ENCODE results near the gene SLC6A12. TPM values are rescaled to one million over a fixed set of nuclear protein-coding genes. Genes with fewer than 3 reads are reported as not detected.

The SLC6A12 gene
- total RNA-seq, 4 donors from 2014 or later, result 0.13 TPM; not detected in 3

DNA sequence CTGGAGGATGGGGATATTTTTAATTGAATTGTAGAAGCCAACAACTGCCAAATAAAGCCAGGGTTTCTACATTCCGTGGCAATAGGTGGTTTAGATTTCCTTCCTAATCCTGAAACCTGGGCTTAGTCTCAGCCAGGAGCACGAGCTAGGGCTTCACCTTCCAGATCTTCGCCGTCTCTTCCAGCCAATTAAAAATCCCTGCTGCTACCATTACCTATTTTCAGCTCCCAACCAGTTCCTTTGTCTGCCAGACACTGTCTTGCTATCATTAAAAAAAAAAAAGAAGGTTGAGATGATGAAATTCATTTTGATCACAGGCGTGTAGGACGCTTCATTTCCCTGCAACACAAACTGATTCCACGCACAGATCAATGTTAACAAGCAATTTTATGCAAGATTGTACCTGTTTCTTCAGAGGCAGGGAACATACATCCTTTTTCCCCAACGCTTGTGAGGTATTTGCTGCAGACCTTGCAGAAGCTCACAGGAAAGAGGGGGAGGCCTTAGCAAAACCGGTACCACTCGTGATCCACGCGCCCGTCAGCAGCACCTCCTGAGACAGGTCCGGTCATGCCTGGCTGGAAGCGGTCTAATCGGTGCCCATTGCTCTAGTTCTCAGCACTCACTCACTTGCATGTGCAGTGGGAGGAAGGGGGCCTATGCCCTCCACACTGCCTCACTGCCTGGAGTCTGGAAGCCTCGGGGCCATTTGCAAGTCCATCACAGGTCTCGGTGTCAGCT lies 65.1 kb downstream of the SLC6A12 start:
- no peaks in the 10 kb centered on the region for H3K36me3 ChIP-seq
- H3K27ac ChIP-seq, result no peak overlapping the region
- DNase-seq (no peak), ATAC-seq (no peak)
- intact Hi-C loops (cut with DNase I; ENCODE audit: low total_unique reads) (no loop called here), in situ Hi-C loops (cut with MboI; ENCODE audit: low sequenced_read_pairs in 4 of 4) (no loop called here)
- TF ChIP-seq POLR2A (IDR thresholded peaks at IDR 0.05), result no peak
- TF ChIP-seq, protein P1, sequence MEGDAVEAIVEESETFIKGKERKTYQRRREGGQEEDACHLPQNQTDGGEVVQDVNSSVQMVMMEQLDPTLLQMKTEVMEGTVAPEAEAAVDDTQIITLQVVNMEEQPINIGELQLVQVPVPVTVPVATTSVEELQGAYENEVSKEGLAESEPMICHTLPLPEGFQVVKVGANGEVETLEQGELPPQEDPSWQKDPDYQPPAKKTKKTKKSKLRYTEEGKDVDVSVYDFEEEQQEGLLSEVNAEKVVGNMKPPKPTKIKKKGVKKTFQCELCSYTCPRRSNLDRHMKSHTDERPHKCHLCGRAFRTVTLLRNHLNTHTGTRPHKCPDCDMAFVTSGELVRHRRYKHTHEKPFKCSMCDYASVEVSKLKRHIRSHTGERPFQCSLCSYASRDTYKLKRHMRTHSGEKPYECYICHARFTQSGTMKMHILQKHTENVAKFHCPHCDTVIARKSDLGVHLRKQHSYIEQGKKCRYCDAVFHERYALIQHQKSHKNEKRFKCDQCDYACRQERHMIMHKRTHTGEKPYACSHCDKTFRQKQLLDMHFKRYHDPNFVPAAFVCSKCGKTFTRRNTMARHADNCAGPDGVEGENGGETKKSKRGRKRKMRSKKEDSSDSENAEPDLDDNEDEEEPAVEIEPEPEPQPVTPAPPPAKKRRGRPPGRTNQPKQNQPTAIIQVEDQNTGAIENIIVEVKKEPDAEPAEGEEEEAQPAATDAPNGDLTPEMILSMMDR (IDR thresholded peaks at IDR 0.05 in 4 of 5, conservative IDR thresholded peaks at IDR 0.05 in 1 of 5), result no peak
- no peaks in the 10 kb centered on the region for H3K27me3 ChIP-seq
- no peaks in the 10 kb centered on the region for H3K9me3 ChIP-seq
- no peaks in the 10 kb centered on the region for H3K4me1 ChIP-seq
- H3K4me3 ChIP-seq, result no peak overlapping the region

DNA sequence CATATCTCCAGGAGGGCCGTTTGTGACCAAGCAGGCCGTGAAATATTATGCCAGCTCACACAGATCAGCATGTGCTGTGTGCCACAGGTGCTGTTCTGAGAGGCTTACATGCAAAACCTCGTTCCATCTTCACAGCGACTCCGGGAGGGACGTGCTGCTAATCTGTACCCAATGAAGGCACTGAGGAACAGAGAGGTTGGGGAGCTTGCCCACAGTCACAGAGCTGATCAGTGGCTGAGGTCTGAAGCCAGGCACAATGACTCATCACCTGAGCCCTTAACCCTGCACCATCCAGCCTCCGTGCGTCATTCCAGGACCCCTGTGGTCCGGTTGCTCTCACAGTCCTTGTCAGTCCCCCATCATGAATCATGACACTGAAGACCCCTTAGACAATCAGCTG lies 66.7 kb downstream of the SLC6A12 start:
- intact Hi-C loops (cut with DNase I; ENCODE audit: low total_unique reads) (no loop called here), in situ Hi-C loops (cut with MboI; ENCODE audit: low sequenced_read_pairs in 4 of 4) (no loop called here)
- no peaks in the 10 kb centered on the region for H3K4me1 ChIP-seq
- no peaks in the 10 kb centered on the region for H3K9me3 ChIP-seq
- H3K36me3 ChIP-seq, result no peaks in the 10 kb centered on the region
- no peak for ATAC-seq
- DNase-seq, result no peak
- H3K27me3 ChIP-seq, result no peaks in the 10 kb centered on the region
- H3K27ac ChIP-seq, result no peak overlapping the region
- H3K4me3 ChIP-seq, result no peak overlapping the region
- TF ChIP-seq, protein P1 (IDR thresholded peaks at IDR 0.05 in 4 of 5, conservative IDR thresholded peaks at IDR 0.05 in 1 of 5), result no peak
- no peak for TF ChIP-seq POLR2A (IDR thresholded peaks at IDR 0.05)

DNA sequence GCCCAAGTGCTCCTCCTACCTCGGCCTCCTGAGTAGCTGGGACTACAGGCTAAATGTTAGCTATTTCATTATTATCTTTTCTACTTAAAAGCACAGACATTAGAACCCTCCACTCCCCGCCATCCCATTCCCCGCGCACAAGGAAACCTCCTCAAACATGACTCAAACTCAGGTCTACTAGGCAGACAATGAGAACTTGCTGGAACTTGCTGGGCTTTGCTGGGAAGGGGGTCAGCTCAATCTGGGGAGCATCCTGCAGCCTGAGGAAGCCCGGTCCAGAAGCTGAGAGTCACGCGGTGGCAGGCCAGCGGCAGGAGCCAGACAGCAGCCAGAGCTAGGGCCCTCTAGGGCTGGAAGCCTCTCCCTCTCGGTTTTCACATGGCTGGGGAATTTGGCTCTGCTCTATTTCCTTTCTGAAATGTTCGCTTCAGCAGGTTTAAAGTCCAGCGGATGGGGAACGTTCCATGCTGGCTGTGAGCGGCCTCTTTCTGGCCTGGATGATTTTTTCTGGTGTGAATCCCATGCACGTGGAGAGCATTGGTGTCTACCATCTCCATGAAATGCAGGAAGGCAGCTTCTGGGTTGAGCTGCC lies 68.5 kb downstream of the SLC6A12 start:
- Histone ChIP-seq H3K27me3 (peaks cover 2 to 5% (median 4%) of the 10 kb centered on the region in 3 donors), H3K9me3 (no peaks in the 10 kb centered on the region), H3K27ac (no peak overlapping the region), H3K4me1 (no peaks in the 10 kb centered on the region), H3K36me3 (no peaks in the 10 kb centered on the region), H3K4me3 (no peak overlapping the region)
- ATAC-seq (no peak), DNase-seq (no peak)
- no peak for TF ChIP-seq POLR2A (IDR thresholded peaks at IDR 0.05)
- TF ChIP-seq, protein P1 (IDR thresholded peaks at IDR 0.05 in 4 of 5, conservative IDR thresholded peaks at IDR 0.05 in 1 of 5), result no peak
- intact Hi-C loops (cut with DNase I; ENCODE audit: low total_unique reads) (no loop called here), in situ Hi-C loops (cut with MboI; ENCODE audit: low sequenced_read_pairs in 4 of 4) (no loop called here)

GRCh38 chr12:144650-145284 lies 69.2 kb downstream of the SLC6A12 start:
- H3K36me3 ChIP-seq, result no peaks in the 10 kb centered on the region
- no peaks in the 10 kb centered on the region for H3K4me1 ChIP-seq
- no peak for TF ChIP-seq POLR2A (IDR thresholded peaks at IDR 0.05)
- TF ChIP-seq, protein P1 (IDR thresholded peaks at IDR 0.05 in 4 of 5, conservative IDR thresholded peaks at IDR 0.05 in 1 of 5), result no peak
- intact Hi-C loops (cut with DNase I; ENCODE audit: low total_unique reads), result no loop called here
- H3K27ac ChIP-seq, result no peak overlapping the region
- H3K27me3 ChIP-seq, result peaks cover 9 to 11% (median 9%) of the 10 kb centered on the region in 3 donors
- H3K9me3 ChIP-seq, result no peaks in the 10 kb centered on the region
- DNase-seq (no peak), ATAC-seq (no peak)
- in situ Hi-C loops (cut with MboI; ENCODE audit: low sequenced_read_pairs in 4 of 4), result no loop called here
- no peak overlapping the region for H3K4me3 ChIP-seq

Data from gastrocnemius medialis (tissue), 4 donors.